Measurements from ENCODE around the gene CRYGS.

DNA sequence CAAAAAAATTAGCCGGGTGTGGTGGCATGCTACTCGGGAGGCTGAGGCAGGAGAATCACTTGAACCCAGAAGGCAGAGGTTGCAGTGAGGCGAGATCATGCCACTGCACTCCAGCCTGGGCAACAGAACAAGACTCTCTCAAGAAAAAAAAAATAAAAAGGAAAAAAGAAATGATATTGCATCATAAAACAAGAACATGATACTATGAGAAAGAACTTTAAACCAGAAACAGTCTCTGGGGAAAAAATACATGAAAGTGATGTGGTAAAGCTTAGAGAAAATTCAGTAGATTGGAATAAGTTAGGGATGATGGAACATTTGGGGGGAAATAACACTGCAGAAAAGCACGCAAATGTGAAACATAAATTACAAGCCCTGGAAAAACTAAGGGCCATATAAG is 54.7 kb downstream of the CRYGS start:
- TF ChIP-seq CTCF (IDR thresholded peaks at IDR 0.05) (no peak), POLR2A (IDR thresholded peaks at IDR 0.05) (no peak)

Data from esophagus squamous epithelium (tissue), 4 donors.